Mononuclear cell (primary cell): ENCODE measurements around the gene SERPIND1. TPM values are rescaled to one million over a fixed set of nuclear protein-coding genes. Genes with fewer than 3 reads are reported as not detected.

Experiments used
- H3K27me3 ChIP-seq: 2 replicates; pipeline ENCODE4 v1.6.0; 2011; ENCODE audit warnings: low read length, control low read depth; ENCODE audit not compliant: insufficient read depth
- H3K4me1 ChIP-seq: 2 replicates; pipeline ENCODE4 v1.5.1; 2011; ENCODE audit warnings: mild to moderate bottlenecking, low read length, control low read depth; ENCODE audit not compliant: insufficient read depth
- H3K4me3 ChIP-seq: 2 replicates; pipeline ENCODE4 v1.5.1; 2011; ENCODE audit warnings: mild to moderate bottlenecking, low read length, moderate library complexity
- H3K9me3 ChIP-seq: 2 replicates; pipeline ENCODE4 v1.5.1; 2011; ENCODE audit warnings: low read depth, mild to moderate bottlenecking, control low read depth, low read length
- total RNA-seq: library from RNA; depleted of rRNA; stranded (reverse); fragments of >200 nt; gene quantifications from one replicate; pipeline ENCODE4 v1.2.3, GENCODE V29; 2012

SERPIND1 gene
- total RNA-seq, 1 donor: not detected

DNA sequence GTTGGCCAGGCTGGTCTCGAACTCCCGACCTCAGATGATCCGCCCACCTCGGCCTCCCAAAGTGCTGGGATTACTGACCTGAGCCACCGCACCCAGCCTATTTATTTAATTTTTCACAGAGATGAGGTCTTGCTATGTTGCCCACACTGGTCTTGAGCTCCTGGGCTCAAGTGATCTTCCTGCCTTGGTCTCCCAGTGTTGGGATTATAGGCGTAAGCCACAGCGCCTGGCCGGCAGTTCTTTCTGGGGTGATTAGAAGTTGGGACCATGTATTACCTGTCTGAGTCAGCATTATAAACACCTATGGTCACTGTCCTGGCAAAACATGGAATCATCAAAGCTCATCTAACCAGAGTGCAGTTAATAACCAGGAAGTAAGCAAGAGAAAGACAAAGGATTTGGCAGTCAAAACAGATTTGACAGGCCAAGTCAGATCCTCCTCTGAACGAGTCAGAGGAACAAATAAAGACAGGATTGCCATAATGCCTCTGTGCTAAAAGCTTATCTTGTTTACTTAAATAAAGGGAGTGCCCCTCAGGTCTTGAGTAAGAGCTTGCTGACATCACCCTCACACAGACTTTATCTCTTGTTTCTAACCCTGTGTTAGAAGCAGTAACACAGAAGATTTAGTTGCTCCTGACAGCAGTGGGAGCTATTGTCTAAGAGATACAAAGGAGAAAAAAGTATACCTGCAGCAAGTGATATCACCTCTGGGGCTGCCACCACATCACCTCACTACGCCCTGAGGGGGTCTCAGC is 3.7 kb downstream of the SERPIND1 start:
- no peaks in the 10 kb centered on the region for H3K27me3 ChIP-seq
- no peak overlapping the region for H3K4me3 ChIP-seq

DNA sequence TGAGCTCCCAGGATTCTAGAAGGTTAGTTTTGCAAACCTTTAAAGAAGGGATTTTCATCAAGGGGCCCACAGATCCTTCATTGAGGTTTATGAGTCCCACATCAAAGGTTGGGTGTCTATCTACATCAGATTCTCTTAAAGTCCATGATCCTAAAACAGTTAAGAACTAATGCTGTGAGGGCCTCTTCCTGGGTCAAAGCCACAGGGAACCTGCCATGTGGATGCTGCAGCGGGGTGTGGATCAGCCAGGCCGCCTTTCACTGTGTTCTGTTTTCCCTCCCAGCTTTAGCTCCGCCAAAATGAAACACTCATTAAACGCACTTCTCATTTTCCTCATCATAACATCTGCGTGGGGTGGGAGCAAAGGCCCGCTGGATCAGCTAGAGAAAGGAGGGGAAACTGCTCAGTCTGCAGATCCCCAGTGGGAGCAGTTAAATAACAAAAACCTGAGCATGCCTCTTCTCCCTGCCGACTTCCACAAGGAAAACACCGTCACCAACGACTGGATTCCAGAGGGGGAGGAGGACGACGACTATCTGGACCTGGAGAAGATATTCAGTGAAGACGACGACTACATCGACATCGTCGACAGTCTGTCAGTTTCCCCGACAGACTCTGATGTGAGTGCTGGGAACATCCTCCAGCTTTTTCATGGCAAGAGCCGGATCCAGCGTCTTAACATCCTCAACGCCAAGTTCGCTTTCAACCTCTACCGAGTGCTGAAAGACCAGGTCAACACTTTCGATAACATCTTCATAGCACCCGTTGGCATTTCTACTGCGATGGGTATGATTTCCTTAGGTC is 5.3 kb downstream of the SERPIND1 start:
- Histone ChIP-seq H3K4me3 (no peak overlapping the region), H3K27me3 (no peaks in the 10 kb centered on the region), H3K9me3 (no peaks in the 10 kb centered on the region), H3K4me1 (peaks cover 10% of the 10 kb centered on the region)

More for the DNA sequence above, 3.7 kb downstream of the SERPIND1 start:
- peaks cover 4% of the 10 kb centered on the region for H3K4me1 ChIP-seq
- H3K9me3 ChIP-seq: no peaks in the 10 kb centered on the region

DNA sequence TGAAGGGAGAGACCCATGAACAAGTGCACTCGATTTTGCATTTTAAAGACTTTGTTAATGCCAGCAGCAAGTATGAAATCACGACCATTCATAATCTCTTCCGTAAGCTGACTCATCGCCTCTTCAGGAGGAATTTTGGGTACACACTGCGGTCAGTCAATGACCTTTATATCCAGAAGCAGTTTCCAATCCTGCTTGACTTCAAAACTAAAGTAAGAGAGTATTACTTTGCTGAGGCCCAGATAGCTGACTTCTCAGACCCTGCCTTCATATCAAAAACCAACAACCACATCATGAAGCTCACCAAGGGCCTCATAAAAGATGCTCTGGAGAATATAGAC is 5.9 kb downstream of the SERPIND1 start:
- peaks cover 10% of the 10 kb centered on the region for H3K4me1 ChIP-seq
- H3K4me3 ChIP-seq: no peak overlapping the region
- no peaks in the 10 kb centered on the region for H3K27me3 ChIP-seq
- H3K9me3 ChIP-seq: no peaks in the 10 kb centered on the region

- H3K4me3 ChIP-seq: no peak overlapping the region
- no peaks in the 10 kb centered on the region for H3K9me3 ChIP-seq
- no peaks in the 10 kb centered on the region for H3K27me3 ChIP-seq
- H3K4me1 ChIP-seq: peaks cover 10% of the 10 kb centered on the region
Observed at GRCh38 chr22:20781272-20781990, 7.5 kb downstream of the SERPIND1 start.

DNA sequence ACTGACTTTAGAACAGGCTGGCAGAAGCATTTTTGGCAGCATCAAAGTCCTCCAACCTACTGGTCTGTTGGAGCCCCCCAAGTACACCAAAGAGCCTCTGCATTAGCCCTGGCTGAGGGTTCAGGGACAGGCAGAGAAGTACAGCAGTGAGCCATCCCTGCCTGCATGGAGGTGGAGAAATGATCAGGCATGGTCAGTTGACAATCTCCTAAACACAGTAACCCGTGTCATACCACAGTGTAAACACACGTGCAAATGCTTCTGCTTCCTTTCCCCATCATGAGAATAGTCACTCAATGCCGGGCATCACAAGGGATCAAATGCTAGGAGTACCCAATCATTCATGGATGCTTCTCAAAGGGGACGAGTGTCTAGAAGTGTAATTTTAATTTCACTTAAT is 8.2 kb downstream of the SERPIND1 start:
- no peak overlapping the region for H3K4me3 ChIP-seq
- peaks cover 10% of the 10 kb centered on the region for H3K4me1 ChIP-seq
- H3K27me3 ChIP-seq: no peaks in the 10 kb centered on the region
- H3K9me3 ChIP-seq: no peaks in the 10 kb centered on the region

- no peaks in the 10 kb centered on the region for H3K27me3 ChIP-seq
- no peak overlapping the region for H3K4me3 ChIP-seq
- H3K9me3 ChIP-seq: no peaks in the 10 kb centered on the region
- H3K4me1 ChIP-seq: peaks cover 10% of the 10 kb centered on the region
Observed at GRCh38 chr22:20782596-20783299, 8.8 kb downstream of the SERPIND1 start.

DNA sequence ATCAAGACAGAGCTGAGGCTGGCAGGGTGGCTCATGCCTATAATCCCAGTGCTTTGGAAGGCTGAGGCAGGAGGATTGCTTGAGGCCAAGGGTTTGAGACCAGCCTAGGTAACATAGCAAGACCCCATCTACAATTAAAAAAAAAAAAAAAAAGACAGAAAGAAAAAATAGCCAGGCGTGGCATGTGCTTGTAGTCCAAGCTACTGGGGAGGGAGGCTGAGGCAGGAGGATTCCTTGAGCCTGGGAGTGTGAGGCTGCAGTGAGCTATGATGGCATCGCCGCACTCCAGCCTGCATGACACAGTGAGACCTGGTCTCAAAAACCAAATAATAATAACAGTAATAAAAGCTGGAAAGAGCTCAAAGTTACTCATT is 9.4 kb downstream of the SERPIND1 start:
- no peaks in the 10 kb centered on the region for H3K9me3 ChIP-seq
- no peaks in the 10 kb centered on the region for H3K27me3 ChIP-seq
- peaks cover 10% of the 10 kb centered on the region for H3K4me1 ChIP-seq

DNA sequence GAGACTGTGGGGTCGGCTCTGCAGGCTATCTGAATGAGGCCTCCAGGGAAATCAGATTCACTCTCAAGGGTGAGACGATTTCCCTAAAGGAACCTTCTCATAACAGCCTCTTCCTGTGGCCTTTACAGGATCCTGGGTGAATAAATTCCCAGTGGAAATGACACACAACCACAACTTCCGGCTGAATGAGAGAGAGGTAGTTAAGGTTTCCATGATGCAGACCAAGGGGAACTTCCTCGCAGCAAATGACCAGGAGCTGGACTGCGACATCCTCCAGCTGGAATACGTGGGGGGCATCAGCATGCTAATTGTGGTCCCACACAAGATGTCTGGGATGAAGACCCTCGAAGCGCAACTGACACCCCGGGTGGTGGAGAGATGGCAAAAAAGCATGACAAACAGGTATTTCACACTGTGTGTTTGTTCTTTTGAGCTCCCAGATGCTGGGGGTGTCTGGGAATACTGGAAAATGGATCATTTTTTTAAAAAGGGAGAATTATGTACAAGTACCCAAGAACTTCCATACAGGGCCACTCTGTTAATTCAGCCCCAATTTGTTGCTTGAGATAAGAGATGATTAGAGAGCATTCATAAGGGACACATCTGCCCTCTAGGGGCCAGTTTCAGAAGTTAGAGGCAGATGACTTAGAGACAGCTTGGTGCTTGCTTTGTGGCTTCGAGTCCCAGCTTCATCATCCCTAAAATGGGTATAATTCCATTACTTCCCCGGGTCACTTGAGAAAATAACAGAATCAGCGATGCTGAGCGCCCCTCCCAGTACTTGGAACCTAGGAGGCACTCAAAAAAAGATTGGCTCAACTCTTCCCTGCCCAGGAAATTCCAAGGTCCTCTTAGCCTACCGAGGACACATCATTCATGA is 10.2 kb downstream of the SERPIND1 start:
- Histone ChIP-seq H3K4me1 (peaks cover 10% of the 10 kb centered on the region), H3K27me3 (no peaks in the 10 kb centered on the region), H3K9me3 (no peaks in the 10 kb centered on the region), H3K4me3 (no peak overlapping the region)

More for the DNA sequence above, 9.4 kb downstream of the SERPIND1 start:
- no peak overlapping the region for H3K4me3 ChIP-seq

DNA sequence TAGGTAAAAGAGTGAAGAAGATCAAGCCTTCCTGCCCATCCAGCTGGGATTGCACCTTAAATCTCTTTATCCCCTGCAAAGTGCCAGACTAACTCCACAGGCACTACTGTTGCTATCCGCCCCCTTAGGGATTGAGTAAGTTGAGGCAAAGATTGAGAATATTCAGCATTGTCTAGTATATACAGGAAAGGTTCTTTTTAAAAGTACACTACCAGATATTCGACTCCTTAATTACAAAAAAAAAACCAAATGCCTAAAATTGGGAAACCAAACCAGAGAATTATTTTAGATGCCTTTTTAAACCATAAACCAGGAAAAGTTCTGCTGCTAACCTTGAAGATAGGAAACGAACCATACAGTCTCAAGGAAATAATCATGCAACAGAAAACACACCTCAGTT is 11.5 kb downstream of the SERPIND1 start:
- Histone ChIP-seq H3K9me3 (no peaks in the 10 kb centered on the region), H3K4me1 (peaks cover 10% of the 10 kb centered on the region), H3K27me3 (no peaks in the 10 kb centered on the region), H3K4me3 (no peak overlapping the region)

- peaks cover 10% of the 10 kb centered on the region for H3K4me1 ChIP-seq
- H3K27me3 ChIP-seq: no peaks in the 10 kb centered on the region
- H3K4me3 ChIP-seq: no peak overlapping the region
- H3K9me3 ChIP-seq: no peaks in the 10 kb centered on the region
Observed at GRCh38 chr22:20786048-20786447, 12.1 kb downstream of the SERPIND1 start.

- H3K4me3 ChIP-seq: no peak overlapping the region
- H3K27me3 ChIP-seq: no peaks in the 10 kb centered on the region
- H3K9me3 ChIP-seq: no peaks in the 10 kb centered on the region
- peaks cover 7% of the 10 kb centered on the region for H3K4me1 ChIP-seq
Observed at GRCh38 chr22:20786536-20786979, 12.6 kb downstream of the SERPIND1 start.

DNA sequence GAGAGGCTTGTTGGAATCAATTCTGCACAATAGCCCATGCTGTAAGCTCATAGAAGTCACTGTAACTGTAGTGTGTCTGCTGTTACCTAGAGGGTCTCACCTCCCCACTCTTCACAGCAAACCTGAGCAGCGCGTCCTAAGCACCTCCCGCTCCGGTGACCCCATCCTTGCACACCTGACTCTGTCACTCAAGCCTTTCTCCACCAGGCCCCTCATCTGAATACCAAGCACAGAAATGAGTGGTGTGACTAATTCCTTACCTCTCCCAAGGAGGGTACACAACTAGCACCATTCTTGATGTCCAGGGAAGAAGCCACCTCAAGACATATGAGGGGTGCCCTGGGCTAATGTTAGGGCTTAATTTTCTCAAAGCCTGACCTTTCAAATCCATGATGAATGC is 13.3 kb downstream of the SERPIND1 start:
- no peak overlapping the region for H3K4me3 ChIP-seq
- no peaks in the 10 kb centered on the region for H3K27me3 ChIP-seq
- peaks cover 7% of the 10 kb centered on the region for H3K4me1 ChIP-seq
- H3K9me3 ChIP-seq: no peaks in the 10 kb centered on the region

- H3K4me3 ChIP-seq: no peak overlapping the region
- no peaks in the 10 kb centered on the region for H3K9me3 ChIP-seq
- no peaks in the 10 kb centered on the region for H3K27me3 ChIP-seq
- H3K4me1 ChIP-seq: peaks cover 7% of the 10 kb centered on the region
Observed at GRCh38 chr22:20787746-20788626, 14.1 kb downstream of the SERPIND1 start.
